Esophagus muscularis mucosa (tissue), 2 donors: ENCODE data around the gene UCP3.

Source experiments
- EP300 ChIP-seq: sonication (generic); formaldehyde crosslinking; IDR thresholded peaks from one replicate; pipeline ENCODE4 v1.6.1; 2017; ENCODE audit warnings: antibody characterized with exemption
- POLR2A ChIP-seq: fragments of 450-650 bp; IDR thresholded peaks from one replicate; pipeline ENCODE4 v1.6.1; 2017; ENCODE audit warnings: antibody characterized with exemption, moderate library complexity, mild to moderate bottlenecking, low read depth

DNA sequence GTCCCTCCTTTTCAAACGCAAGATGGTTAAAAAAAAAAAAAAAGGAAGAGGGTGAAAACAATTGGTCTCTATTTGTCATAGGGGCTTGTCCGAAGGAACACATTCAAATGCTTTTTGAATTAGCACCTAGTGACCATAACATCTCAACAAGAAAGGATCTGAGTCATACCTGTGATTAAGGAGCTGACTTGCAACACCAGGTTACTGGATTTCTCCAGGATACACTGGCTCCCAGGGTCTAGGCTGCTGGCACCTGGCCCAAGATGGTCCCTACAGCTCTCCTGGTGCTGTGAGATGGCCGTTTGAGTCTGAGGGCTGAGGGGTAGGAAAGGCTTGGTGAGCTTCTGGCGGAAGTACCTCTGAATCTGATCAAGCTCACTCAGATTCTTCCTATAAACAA lies 28.4 kb upstream of the UCP3 start:
- TF ChIP-seq EP300, result no peak
- TF ChIP-seq POLR2A, result no peak
